Prostate gland (tissue), 2 donors: ENCODE measurements around the gene BANP.
"Not testable (repeated sequence)": the region's sequence is repeated elsewhere in the genome, so short reads cannot be mapped to it uniquely, and the experiment has no call there.

Source experiments
- CTCF ChIP-seq, 4 experiments: fragments of 200-600 bp in 2 of 4; fragments of 450-650 bp in 2 of 4; sonication (generic) in 2 of 4; IDR thresholded peaks; 1 replicate in 3 of 4; 2 replicates in 1 of 4; pipeline ENCODE4 v1.5.1; 2016 to 2019; ENCODE audit warnings: antibody characterized with exemption in 4 of 4, mild to moderate bottlenecking in 2 of 4, moderate library complexity in 2 of 4
- POLR2AphosphoS5 ChIP-seq: sonication (generic); formaldehyde crosslinking; IDR thresholded peaks from one replicate; pipeline ENCODE4 v1.6.1; 2017; ENCODE audit warnings: antibody characterized with exemption

- TF ChIP-seq CTCF (IDR thresholded peaks at IDR 0.05); POLR2AphosphoS5: not testable (repeated sequence)
Measured at GRCh38 chr16:87905521-87905920, 45.7 kb upstream of the BANP start.
